Measurements from ENCODE around the gene MYO7A.

DNA sequence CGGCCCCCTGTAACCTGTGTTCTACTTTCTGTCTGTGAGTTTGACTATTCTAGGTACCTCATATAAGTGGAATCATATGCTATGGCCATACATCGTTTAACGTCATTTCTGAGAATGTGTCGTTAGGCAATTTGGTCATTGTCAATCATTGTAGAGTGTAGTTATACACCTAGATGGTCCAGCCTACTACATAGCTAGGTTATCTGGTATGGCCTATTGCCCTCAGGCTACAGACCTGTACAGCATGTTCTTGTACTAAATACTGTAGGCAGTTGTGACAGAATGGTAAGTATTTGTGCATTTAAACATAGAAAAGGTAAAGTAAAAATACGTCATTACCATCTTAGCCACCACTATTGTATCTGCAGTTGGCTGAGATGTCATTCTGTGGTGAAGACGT lies 35.2 kb downstream of the MYO7A start:
- TF ChIP-seq CTCF (IDR thresholded peaks at IDR 0.05) (no peak), POLR2A (IDR thresholded peaks at IDR 0.05; ENCODE audit: low read depth) (no peak), POLR2AphosphoS5 (IDR thresholded peaks at IDR 0.05) (no peak), EP300 (IDR thresholded peaks at IDR 0.05) (no peak)
